Trophoblast cell (in vitro differentiated cells and primary cell): Measurements from ENCODE around the gene AIG1. TPM values are rescaled to one million over a fixed set of nuclear protein-coding genes. Genes with fewer than 3 reads are reported as not detected.

Experiments
- DNase-seq, 2 donors: peaks; one replicate each; pipeline ENCODE4 v3.0.0-alpha.2; 2016
- H2AFZ ChIP-seq: 2 replicates; pipeline ENCODE4 v1.6.1; 2013; ENCODE audit warnings: low read length, moderate library complexity, mild to moderate bottlenecking; ENCODE audit not compliant: insufficient read depth, poor library complexity
- H2AK5ac ChIP-seq: 2 replicates; pipeline ENCODE4 v1.6.1; 2013; ENCODE audit warnings: mild to moderate bottlenecking, low read length
- H2BK120ac ChIP-seq: 2 replicates; pipeline ENCODE4 v1.6.1; 2013; ENCODE audit warnings: low read length, mild to moderate bottlenecking, moderate library complexity; ENCODE audit not compliant: insufficient read depth, poor library complexity
- H2BK12ac ChIP-seq: 2 replicates; pipeline ENCODE4 v1.6.1; 2013; ENCODE audit warnings: mild to moderate bottlenecking, low read length, moderate library complexity
- H2BK5ac ChIP-seq: 2 replicates; pipeline ENCODE4 v1.6.1; 2013; ENCODE audit warnings: low read length, low read depth, moderate library complexity, mild to moderate bottlenecking; ENCODE audit not compliant: poor library complexity
- H3K14ac ChIP-seq: 2 replicates; pipeline ENCODE4 v1.6.1; 2013; ENCODE audit warnings: mild to moderate bottlenecking, low read length
- H3K18ac ChIP-seq: 2 replicates; pipeline ENCODE4 v1.6.1; 2013; ENCODE audit warnings: mild to moderate bottlenecking, low read length
- H3K23ac ChIP-seq: 2 replicates; pipeline ENCODE4 v1.6.1; 2013; ENCODE audit warnings: low read length
- H3K27ac ChIP-seq: 2 replicates; pipeline ENCODE4 v1.5.1; 2013; ENCODE audit warnings: low read depth, mild to moderate bottlenecking, inconsistent platforms, low read length, moderate library complexity
- H3K27me3 ChIP-seq: 2 replicates; pipeline ENCODE4 v1.6.1; 2013; ENCODE audit warnings: inconsistent platforms, mild to moderate bottlenecking, low read length, moderate library complexity; ENCODE audit not compliant: insufficient read depth
- H3K36me3 ChIP-seq, 2 experiments: 1 replicate in 1 of 2; 2 replicates in 1 of 2; pipeline ENCODE4 v1.6.1; 2013; ENCODE audit warnings: low read length in 2 of 2, mild to moderate bottlenecking in 2 of 2, moderate library complexity in 1 of 2; ENCODE audit not compliant: insufficient read depth in 2 of 2, control insufficient read depth in 1 of 2
- H3K4ac ChIP-seq: 2 replicates; pipeline ENCODE4 v1.6.1; 2013; ENCODE audit warnings: low read depth, mild to moderate bottlenecking, low read length, moderate library complexity
- H3K4me1 ChIP-seq, 2 experiments: 1 replicate in 1 of 2; 2 replicates in 1 of 2; pipeline ENCODE4 v1.6.1; 2013; ENCODE audit warnings: low read length in 2 of 2, mild to moderate bottlenecking in 2 of 2, moderate library complexity in 1 of 2; ENCODE audit not compliant: insufficient read depth in 2 of 2, control insufficient read depth in 1 of 2
- H3K4me2 ChIP-seq: 2 replicates; pipeline ENCODE4 v1.6.1; 2013; ENCODE audit warnings: inconsistent platforms, mild to moderate bottlenecking, low read length, moderate library complexity
- H3K4me3 ChIP-seq: 2 replicates; pipeline ENCODE4 v1.5.1; 2013; ENCODE audit warnings: mild to moderate bottlenecking, low read depth, low read length, inconsistent platforms
- H3K79me1 ChIP-seq: one replicate; pipeline ENCODE4 v1.6.1; 2013; ENCODE audit warnings: low read length
- H3K79me2 ChIP-seq: 2 replicates; pipeline ENCODE4 v1.6.1; 2013; ENCODE audit warnings: low read length, mild to moderate bottlenecking; ENCODE audit not compliant: control insufficient read depth, insufficient read depth, poor library complexity
- H3K9ac ChIP-seq: 2 replicates; pipeline ENCODE4 v1.6.1; 2013; ENCODE audit warnings: mild to moderate bottlenecking, low read length
- H3K9me3 ChIP-seq: 2 replicates; pipeline ENCODE4 v1.6.1; 2013; ENCODE audit warnings: low read depth, mild to moderate bottlenecking, control low read depth, inconsistent platforms, low read length; ENCODE audit not compliant: insufficient read depth
- H4K12ac ChIP-seq: 2 replicates; pipeline ENCODE4 v1.6.1; 2013; ENCODE audit warnings: low read depth, mild to moderate bottlenecking, low read length, moderate library complexity
- H4K8ac ChIP-seq: 2 replicates; pipeline ENCODE4 v1.6.1; 2013; ENCODE audit warnings: low read depth, mild to moderate bottlenecking, low read length, moderate library complexity
- H4K91ac ChIP-seq: one replicate; pipeline ENCODE4 v1.6.1; 2013; ENCODE audit warnings: low read depth, mild to moderate bottlenecking, low read length, moderate library complexity
- WGBS: extraction: QIAGEN DNeasy Blood & Tissue Kit; methylation state at CpG from one replicate; pipeline ENCODE4 v1.1.7; 2013; ENCODE audit warnings: missing lambda C conversion rate; ENCODE audit not compliant: insufficient read length, insufficient coverage; ENCODE audit errors: extremely low coverage; 5-methylcytosine and 5-hydroxymethylcytosine counted together
- polyA plus RNA-seq: library from polyadenylated mRNA; stranded (reverse); fragments of 200-250 nt; gene quantifications from 2 replicates; pipeline ENCODE4 v1.2.3, GENCODE V29; 2013

The AIG1 gene
- polyA plus RNA-seq: 57.5 and 61.3 TPM in 2 replicates

GRCh38 chr6:143060806-143061596 lies at the start of gene AIG1:
Gene AIG1 (plus strand): TSS chr6:143060889. CDS start chr6:143060926, 37 bp downstream.
- Histone ChIP-seq H2BK120ac (peak within 1 kb of the TSS; percentile 99), H4K12ac (peak within 1 kb of the TSS; percentile 58), H3K4me3 (peak within 1 kb of the TSS; percentile 87), H2BK12ac (peak within 1 kb of the TSS; percentile 97), H3K9ac (peak within 1 kb of the TSS; percentile 85), H3K27me3 (no peaks in the 10 kb centered on the region), H3K23ac (no peak within 1 kb of the TSS), H3K4ac (peak within 1 kb of the TSS; percentile 92), H2BK5ac (peak within 1 kb of the TSS; percentile 99), H2AK5ac (peak within 1 kb of the TSS; percentile 100), H3K4me1 (peaks cover 4 to 9% of the 10 kb centered on the region in 2 experiments), H3K4me2 (peak within 1 kb of the TSS; percentile 91), H3K27ac (peak within 1 kb of the TSS; percentile 51), H4K91ac (peak within 1 kb of the TSS; percentile 96), H3K14ac (peak within 1 kb of the TSS; percentile 99), H3K18ac (peak within 1 kb of the TSS; percentile 94), H3K9me3 (no peaks in the 10 kb centered on the region), H3K79me2 (peaks cover 11% of the 10 kb centered on the region), H2AFZ (peak within 1 kb of the TSS; percentile 99), H4K8ac (peak within 1 kb of the TSS; percentile 99), H3K79me1 (peaks cover 23% of the 10 kb centered on the region), H3K36me3 (no peaks in the 10 kb centered on the region)
- DNase-seq: no peak
- no CpG with 5 or more reads among the region's 50 CpGs for WGBS

- Histone ChIP-seq H3K14ac (no peak overlapping the region), H2BK12ac (no peak overlapping the region), H3K27me3 (no peaks in the 10 kb centered on the region), H2AK5ac (no peak overlapping the region), H4K91ac (no peak overlapping the region), H3K18ac (no peak overlapping the region), H2BK5ac (no peak overlapping the region), H3K9ac (no peak overlapping the region), H3K4me2 (no peak overlapping the region), H3K23ac (no peak overlapping the region), H3K27ac (no peak overlapping the region), H3K9me3 (no peaks in the 10 kb centered on the region), H3K79me2 (no peaks in the 10 kb centered on the region), H2BK120ac (no peak overlapping the region), H3K36me3 (no peaks in the 10 kb centered on the region), H2AFZ (no peak overlapping the region), H3K79me1 (no peaks in the 10 kb centered on the region), H3K4me1 (no peaks in the 10 kb centered on the region), H4K8ac (no peak overlapping the region), H3K4me3 (no peak overlapping the region), H3K4ac (no peak overlapping the region), H4K12ac (no peak overlapping the region)
- no peak for DNase-seq
- WGBS: no CpG with 5 or more reads among the region's 2 CpGs
These were observed 45.9 kb upstream of the AIG1 start for GRCh38 chr6:143014764-143015163.

- no peaks in the 10 kb centered on the region for H3K9me3 ChIP-seq
- no peak overlapping the region for H3K4me2 ChIP-seq
- H2BK12ac ChIP-seq: no peak overlapping the region
- no peak overlapping the region for H2AK5ac ChIP-seq
- H2AFZ ChIP-seq: no peak overlapping the region
- H4K8ac ChIP-seq: no peak overlapping the region
- no peaks in the 10 kb centered on the region for H3K27me3 ChIP-seq
- H2BK120ac ChIP-seq: no peak overlapping the region
- DNase-seq: no peak
- no CpG with 5 or more reads among the region's 4 CpGs for WGBS
- no peak overlapping the region for H4K91ac ChIP-seq
- no peak overlapping the region for H3K27ac ChIP-seq
- no peaks in the 10 kb centered on the region for H3K79me1 ChIP-seq
- H3K4me1 ChIP-seq: no peaks in the 10 kb centered on the region
- H3K36me3 ChIP-seq: no peaks in the 10 kb centered on the region
- no peak overlapping the region for H3K18ac ChIP-seq
- H3K14ac ChIP-seq: no peak overlapping the region
- no peak overlapping the region for H3K23ac ChIP-seq
- H3K9ac ChIP-seq: no peak overlapping the region
- H4K12ac ChIP-seq: no peak overlapping the region
- no peak overlapping the region for H3K4ac ChIP-seq
- no peak overlapping the region for H3K4me3 ChIP-seq
- no peaks in the 10 kb centered on the region for H3K79me2 ChIP-seq
- no peak overlapping the region for H2BK5ac ChIP-seq
These were observed 45.4 kb upstream of the AIG1 start for GRCh38 chr6:143015300-143015706.

GRCh38 chr6:143018955-143019354 lies 41.7 kb upstream of the AIG1 start:
- Histone ChIP-seq H3K27me3 (no peaks in the 10 kb centered on the region), H2BK120ac (no peak overlapping the region), H3K79me1 (no peaks in the 10 kb centered on the region), H3K14ac (no peak overlapping the region), H4K91ac (no peak overlapping the region), H4K8ac (no peak overlapping the region), H3K4ac (no peak overlapping the region), H3K18ac (no peak overlapping the region), H3K4me2 (no peak overlapping the region), H2BK12ac (no peak overlapping the region), H3K4me3 (no peak overlapping the region), H4K12ac (no peak overlapping the region), H3K27ac (no peak overlapping the region), H3K23ac (no peak overlapping the region), H3K4me1 (no peaks in the 10 kb centered on the region), H3K9ac (no peak overlapping the region), H2AK5ac (no peak overlapping the region), H3K79me2 (no peaks in the 10 kb centered on the region), H2AFZ (no peak overlapping the region), H2BK5ac (no peak overlapping the region), H3K36me3 (no peaks in the 10 kb centered on the region), H3K9me3 (no peaks in the 10 kb centered on the region)
- WGBS: no CpG with 5 or more reads among the region's 5 CpGs
- no peak for DNase-seq
